CD4-positive, alpha-beta T cell treated with Interleukin-15 for 1 hour (primary cell): ENCODE measurements around the gene IGSF3.
A peak's percentile ranks its signal among the peaks of the same experiment; 100 is the strongest.
"Not testable (repeated sequence)": the region's sequence is repeated elsewhere in the genome, so short reads cannot be mapped to it uniquely, and the experiment has no call there.

Source experiments
- DNase-seq: peaks from one replicate; pipeline ENCODE4 v3.0.0-alpha.2; 2020

The IGSF3 gene

GRCh38 chr1:116626915-116627314 is 40.6 kb downstream of the IGSF3 start:
- DNase-seq: not testable (repeated sequence)

DNA sequence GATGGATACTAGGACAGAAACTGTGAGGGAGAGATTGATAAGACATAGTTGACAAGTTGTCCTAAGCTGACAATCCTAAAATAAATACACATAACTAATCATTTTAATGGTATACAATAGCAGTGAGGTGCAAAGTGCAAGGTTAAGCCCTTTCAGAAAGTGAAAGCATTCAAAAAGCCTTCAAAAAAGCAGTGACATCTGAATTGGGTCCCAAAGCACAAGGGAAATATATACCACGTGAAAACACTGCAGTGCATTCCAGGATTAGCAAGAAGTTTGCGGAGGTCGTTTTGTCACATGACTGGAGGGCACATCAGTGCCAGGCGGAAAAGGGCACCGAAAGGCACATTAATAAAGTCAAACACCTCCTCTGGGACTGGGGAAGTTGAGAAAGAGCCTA is 42.4 kb downstream of the IGSF3 start:
- not testable (repeated sequence) for DNase-seq

GRCh38 chr1:116624040-116624439 is 43.5 kb downstream of the IGSF3 start:
- no peak for DNase-seq

DNA sequence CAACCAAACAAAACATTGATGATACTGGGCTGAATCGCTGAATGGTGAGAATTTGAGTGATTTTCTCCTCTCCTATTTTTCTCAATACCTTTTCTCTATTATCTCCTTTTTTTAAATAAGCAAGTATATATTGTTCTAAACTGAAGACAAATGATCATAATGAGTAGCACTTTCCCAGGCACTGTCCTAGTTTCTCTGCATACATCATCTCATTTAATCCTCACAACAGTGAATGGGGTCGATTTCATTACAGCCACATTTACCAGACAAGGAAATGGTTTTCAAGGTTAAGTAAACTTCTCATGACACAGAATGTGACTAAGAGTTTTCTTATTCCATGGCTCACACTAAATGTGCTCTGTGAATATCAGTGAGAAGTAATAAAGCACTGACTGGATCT is 45.0 kb downstream of the IGSF3 start:
- not testable (repeated sequence) for DNase-seq

DNA sequence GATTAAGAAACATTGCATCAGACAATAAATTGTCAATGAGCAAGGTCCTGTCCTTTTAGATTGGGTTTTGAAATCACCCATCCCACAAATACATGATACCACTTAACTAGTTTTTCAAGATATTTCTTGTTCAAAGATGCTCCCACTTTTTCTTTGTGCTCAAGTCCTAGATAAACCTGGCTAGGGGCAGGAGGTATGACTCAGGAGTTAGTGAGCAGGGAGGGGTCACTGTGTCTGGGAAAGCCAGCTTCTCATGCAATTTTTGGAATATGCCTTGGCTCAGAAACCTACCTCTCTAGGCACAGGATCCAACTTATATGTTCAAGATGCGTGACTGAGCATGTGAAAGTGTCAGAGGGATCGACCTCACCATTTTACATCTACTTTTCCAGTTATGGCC is 45.8 kb downstream of the IGSF3 start:
- not testable (repeated sequence) for DNase-seq

DNA sequence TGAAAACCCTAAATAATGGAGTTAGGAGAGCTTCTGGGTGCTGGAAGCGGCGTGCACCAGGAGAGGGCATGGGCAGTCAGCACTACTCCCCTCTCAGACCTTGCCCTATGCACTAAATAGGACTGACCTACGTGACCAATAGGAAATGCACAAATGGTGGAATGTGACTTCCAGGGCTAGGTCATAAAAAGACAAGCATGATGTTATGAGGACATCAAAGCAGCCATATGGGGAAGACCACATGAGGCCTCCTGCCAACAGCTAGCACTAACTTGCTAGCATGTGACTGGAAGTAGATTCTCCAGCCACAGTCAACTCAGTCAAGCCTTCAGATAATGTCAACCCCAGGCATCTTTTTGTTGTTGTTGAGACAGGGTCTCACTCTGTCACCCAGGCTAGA is 47.1 kb downstream of the IGSF3 start:
- DNase-seq: not testable (repeated sequence)

DNA sequence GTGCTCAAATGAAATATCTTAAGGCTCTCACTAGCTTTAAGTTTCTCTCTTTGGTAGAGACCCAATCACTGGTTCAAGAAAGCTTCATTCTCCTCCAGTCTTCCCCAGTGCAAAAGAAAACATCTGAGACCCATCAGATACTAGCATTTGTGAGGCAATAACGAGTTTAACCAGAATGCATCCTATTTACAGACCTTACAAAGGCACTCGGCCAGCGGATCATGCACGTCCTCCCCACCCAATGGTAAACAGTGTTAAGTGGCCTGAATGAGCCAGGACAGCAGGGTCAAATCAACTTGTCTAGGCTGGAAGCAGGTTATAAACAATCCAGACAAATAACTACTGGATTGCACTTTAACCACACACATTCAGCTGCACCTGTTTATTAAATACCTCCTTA is 48.4 kb downstream of the IGSF3 start:
- DNase-seq: not testable (repeated sequence)

GRCh38 chr1:116617808-116618207 is 49.7 kb downstream of the IGSF3 start:
- DNase-seq: not testable (repeated sequence)

DNA sequence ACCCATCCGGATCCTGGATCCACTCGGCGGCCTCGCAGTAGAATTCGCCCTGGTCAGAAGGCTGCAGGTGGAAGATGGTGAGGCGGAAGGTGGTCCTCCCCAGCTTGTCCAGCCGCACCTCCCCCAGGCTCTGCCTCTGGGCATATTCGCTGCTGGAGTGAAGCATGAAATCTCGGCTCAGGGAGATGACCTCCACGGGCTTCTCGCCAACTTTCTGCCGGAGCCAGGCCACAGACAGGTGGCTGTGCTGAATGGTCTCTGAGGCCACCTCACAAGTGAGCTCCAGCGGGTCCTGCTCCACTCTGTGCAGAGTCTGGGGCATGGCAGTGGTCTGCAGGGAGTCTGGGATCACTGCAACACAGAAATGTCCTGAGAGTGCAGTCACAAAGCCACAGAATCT is 53.7 kb downstream of the IGSF3 start:
- not testable (repeated sequence) for DNase-seq

DNA sequence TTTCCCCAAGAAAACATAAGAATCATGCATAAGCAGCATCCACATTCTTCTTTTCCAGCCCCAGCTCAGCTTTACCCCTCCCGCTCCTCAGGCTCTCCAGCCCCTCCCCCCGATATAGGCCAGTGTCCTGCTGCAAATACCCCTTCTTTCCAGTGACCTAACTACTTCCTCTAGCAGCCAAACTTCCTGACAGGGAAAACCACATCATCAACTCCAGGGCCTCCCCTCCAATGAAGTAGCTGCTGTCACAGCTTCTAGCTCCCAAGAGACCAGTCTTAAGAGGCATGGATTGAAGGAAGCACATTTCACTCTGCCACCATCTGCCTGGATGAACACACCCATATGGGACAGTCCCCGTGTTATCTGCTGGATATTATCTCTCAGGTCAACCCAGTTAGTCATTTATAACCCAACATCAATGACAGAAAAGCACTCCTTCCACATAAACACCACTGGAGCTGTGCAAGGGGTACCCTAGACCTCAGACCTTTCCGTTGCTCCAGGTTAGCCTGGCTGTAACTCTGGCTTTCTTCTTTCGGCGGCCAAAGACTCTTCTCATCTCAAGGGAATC is 57.6 kb downstream of the IGSF3 start:
- not testable (repeated sequence) for DNase-seq

DNA sequence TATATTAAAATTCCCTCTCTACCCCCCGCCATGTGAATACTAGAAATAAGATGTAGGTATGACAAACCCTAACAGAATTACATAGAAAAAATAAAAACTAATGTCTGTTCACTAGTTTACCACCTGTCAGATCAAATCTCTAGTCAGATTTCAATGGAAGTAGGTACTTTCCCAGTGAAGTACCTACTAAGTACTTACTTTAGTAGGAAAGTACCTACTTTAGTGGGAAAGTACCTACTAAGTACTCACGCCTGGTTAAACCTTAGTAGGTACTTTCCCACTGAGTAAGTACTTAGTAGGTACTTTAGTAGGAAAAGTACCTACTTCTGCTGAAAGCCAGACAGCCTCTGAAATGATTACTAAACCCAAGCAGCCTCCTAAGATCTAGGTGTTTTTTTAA is 58.7 kb downstream of the IGSF3 start:
- not testable (repeated sequence) for DNase-seq

DNA sequence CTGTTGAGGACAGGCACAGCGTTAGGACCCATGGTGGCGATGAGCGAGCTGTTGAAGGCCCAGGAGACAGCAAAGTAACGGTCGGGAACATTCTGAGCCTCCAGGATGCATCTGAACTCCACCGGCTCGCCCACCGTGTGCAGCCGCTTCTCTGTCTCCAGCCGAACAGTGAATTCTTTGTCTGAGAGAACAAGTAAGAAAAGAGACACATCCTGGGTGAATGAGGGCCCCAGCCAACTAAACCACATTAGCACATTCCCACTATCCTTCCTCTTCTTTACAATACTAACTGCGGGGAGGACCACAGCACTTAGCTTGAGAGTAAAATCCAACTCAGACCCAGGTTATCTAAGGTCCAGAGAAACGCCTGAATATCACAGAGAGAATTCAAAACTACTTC is 59.4 kb downstream of the IGSF3 start:
- DNase-seq: not testable (repeated sequence)

DNA sequence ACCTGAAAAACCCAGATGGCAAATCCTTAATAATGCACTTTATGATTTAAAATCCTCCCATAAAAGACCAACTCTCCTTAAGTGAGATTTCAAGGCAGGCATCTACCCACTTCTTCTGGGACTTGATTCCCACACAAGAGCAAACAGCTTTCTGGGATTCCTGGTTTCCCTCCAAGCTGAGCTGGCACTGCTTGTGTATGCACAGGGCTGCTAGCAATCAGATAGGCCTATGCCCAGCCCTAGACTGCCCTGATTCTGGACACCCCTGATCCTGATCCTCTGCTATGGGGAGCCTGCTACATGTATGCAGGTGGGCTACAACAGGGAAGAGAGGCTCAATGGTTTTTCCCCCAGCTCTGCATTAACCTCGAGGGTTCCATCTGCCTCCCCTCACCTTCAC is 60.1 kb downstream of the IGSF3 start:
- not testable (repeated sequence) for DNase-seq

- peak; percentile 52 for DNase-seq
Observed at GRCh38 chr1:116606067-116606466, 61.5 kb downstream of the IGSF3 start.

- DNase-seq: no peak
Observed at GRCh38 chr1:116605315-116605714, 62.2 kb downstream of the IGSF3 start.

- not testable (repeated sequence) for DNase-seq
Observed at GRCh38 chr1:116604408-116604807, 63.1 kb downstream of the IGSF3 start.

DNA sequence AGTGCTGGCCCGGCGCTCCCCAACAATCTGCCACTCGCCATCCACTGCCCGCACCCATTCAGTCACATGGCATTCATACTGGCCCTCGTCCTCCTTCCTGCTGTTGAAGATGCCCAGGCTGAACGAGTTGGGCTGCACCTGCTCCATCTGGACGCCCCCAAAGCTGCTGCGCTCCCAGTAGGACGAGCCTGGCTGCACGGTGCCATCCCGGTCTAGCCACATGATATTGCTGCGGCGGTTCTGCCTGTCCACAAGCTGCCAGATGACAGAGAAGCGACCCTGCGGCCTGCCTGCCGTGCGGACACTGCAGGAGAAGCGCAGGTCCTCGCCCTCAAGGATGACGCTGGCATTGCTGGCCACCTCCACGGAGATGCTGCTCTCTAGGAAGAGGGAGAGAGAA is 63.9 kb downstream of the IGSF3 start:
- not testable (repeated sequence) for DNase-seq

GRCh38 chr1:116599369-116599768 is 68.2 kb downstream of the IGSF3 start:
- not testable (repeated sequence) for DNase-seq

DNA sequence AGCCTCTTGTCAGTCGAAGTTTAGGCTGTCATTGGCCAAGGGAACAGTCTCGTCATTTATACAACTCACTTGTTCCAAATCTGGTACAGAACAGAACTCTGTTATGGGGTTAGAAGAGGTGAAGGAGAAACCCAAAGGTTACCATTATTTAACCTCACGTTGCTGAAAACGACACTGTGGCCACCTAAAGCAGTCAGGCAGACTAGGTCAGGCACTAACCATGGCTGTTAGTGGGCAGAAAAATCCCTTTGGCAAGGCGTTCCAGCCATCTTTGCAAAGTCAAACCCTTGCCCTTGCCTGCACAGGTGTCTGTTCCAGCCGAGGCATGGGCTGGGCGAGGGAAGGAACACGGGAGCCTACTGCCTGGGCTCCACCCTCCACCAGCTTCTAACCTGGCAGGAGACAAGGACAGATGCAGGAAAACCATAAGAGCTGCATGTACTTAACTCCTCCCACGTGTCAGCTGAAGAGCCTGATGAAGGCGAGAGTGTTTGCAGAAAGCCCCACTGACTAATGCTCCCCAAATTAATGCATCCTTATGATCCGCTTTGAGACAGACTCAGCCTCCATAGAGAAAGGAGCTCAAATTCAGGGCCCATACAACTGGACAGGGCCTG is 69.0 kb downstream of the IGSF3 start:
- DNase-seq: not testable (repeated sequence)

GRCh38 chr1:116597388-116597787 is 70.1 kb downstream of the IGSF3 start:
- not testable (repeated sequence) for DNase-seq

- DNase-seq: not testable (repeated sequence)
Observed at GRCh38 chr1:116596742-116597307, 70.7 kb downstream of the IGSF3 start.

DNA sequence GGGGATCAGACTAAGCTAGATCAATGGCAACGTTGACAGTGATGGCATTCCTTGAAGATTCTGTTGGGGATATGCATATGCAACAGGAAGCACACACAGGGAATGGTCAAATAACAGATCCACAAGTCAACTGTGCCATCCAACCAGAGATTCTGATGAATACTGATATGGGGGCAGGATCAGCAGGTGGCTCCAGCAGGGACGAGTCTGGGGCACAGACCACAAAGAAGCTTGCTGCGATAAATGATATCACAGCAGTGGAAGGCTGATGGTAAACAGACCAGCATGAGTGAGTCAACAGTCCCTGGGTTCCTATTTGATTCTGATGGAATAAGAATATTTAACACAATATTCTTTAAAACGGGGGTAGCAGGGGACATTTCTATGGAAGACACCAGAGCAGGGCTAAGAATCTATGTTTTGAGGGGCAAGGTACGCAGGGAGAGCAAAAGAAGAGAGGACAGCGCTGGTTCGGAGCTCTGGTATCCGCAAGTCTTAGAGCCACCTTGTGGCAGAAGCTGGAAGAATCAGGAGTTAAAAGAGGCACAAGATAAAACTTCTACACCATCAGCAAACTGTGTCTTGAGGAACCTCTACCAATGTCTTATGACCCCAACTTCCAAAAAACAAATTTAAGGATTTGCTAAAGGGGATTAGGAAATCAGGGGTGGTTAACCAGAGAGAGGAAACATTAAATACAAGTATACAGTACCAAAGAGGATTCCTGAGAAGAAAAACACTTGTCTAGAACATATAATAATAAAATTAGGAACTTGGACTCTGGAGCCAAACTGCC is 71.4 kb downstream of the IGSF3 start:
- peak; percentile 44 for DNase-seq

- DNase-seq: not testable (repeated sequence)
Observed at GRCh38 chr1:116595065-116595840, 72.3 kb downstream of the IGSF3 start.
